ENCODE results near the gene RAB44. TPM values are rescaled to one million over a fixed set of nuclear protein-coding genes. Genes with fewer than 3 reads are reported as not detected.

RAB44 gene
- polyA plus RNA-seq, 1 experiment: not detected

- Histone ChIP-seq H3K27me3 (ENCODE audit: control insufficient read depth, insufficient read depth, low read length) (no peaks in the 10 kb centered on the region), H3K9me3 (ENCODE audit: control insufficient read depth, insufficient read depth, low read length) (no peaks in the 10 kb centered on the region), H3K4me3 (ENCODE audit: low read depth, low read length) (no peak overlapping the region), H3K27ac (ENCODE audit: low read depth, low read length) (no peak overlapping the region)
- ChIA-PET POLR2A (no interaction called here), CTCF (interaction anchor here (1.1 to 2.0 kb wide), 2 partner anchors 9 to 10 kb away, joined by 3 to 8 read pairs; no protein-coding TSS in a partner anchor)
- TF ChIP-seq CTCF (IDR thresholded peaks at IDR 0.05; ENCODE audit: low read depth, low read length): no peak
- DNase-seq (ENCODE audit: low read depth, low spot score): no peak
Measured at GRCh38 chr6:36733300-36733699, 35.7 kb downstream of the RAB44 start.

GRCh38 chr6:36734486-36735060 is 36.9 kb downstream of the RAB44 start:
- CTCF ChIA-PET: interaction anchor here (1.1 to 2.0 kb wide), 3 partner anchors 10 to 119 kb away, joined by 3 to 8 read pairs (median 5); no protein-coding TSS in a partner anchor
- DNase-seq (ENCODE audit: low read depth, low spot score): no peak
- no peak for TF ChIP-seq CTCF (IDR thresholded peaks at IDR 0.05; ENCODE audit: low read depth, low read length)
- Histone ChIP-seq H3K9me3 (ENCODE audit: control insufficient read depth, insufficient read depth, low read length) (no peaks in the 10 kb centered on the region), H3K4me3 (ENCODE audit: low read depth, low read length) (peak overlapping the region; percentile 31), H3K27me3 (ENCODE audit: control insufficient read depth, insufficient read depth, low read length) (no peaks in the 10 kb centered on the region), H3K27ac (ENCODE audit: low read depth, low read length) (peak overlapping the region; percentile 75)
- POLR2A ChIA-PET: no interaction called here

GRCh38 chr6:36735110-36736071 is 37.8 kb downstream of the RAB44 start:
- TF ChIP-seq CTCF (IDR thresholded peaks at IDR 0.05; ENCODE audit: low read depth, low read length): 0 out of 2 replicates have a peak, but pooled peaks have one; percentile 22
- POLR2A ChIA-PET: interaction anchor here (0.8 kb wide), 1 partner anchor 57 kb away, joined by 3 read pairs; the partner anchor contains the start of gene CDKN1A
- peak overlapping the region; percentile 31 for H3K4me3 ChIP-seq (ENCODE audit: low read depth, low read length)
- CTCF ChIA-PET: interaction anchor here (1.2 to 1.8 kb wide), 2 partner anchors 31 to 120 kb away, joined by 4 to 5 read pairs; no protein-coding TSS in a partner anchor
- no peaks in the 10 kb centered on the region for H3K9me3 ChIP-seq (ENCODE audit: control insufficient read depth, insufficient read depth, low read length)
- H3K27me3 ChIP-seq (ENCODE audit: control insufficient read depth, insufficient read depth, low read length): no peaks in the 10 kb centered on the region
- peak overlapping the region; percentile 75 for H3K27ac ChIP-seq (ENCODE audit: low read depth, low read length)
- peak; percentile 63 for DNase-seq (ENCODE audit: low read depth, low spot score)

- no peak overlapping the region for H3K27ac ChIP-seq (ENCODE audit: low read depth, low read length)
- TF ChIP-seq CTCF (IDR thresholded peaks at IDR 0.05; ENCODE audit: low read depth, low read length): no peak
- no peak overlapping the region for H3K4me3 ChIP-seq (ENCODE audit: low read depth, low read length)
- POLR2A ChIA-PET: no interaction called here
- H3K9me3 ChIP-seq (ENCODE audit: control insufficient read depth, insufficient read depth, low read length): no peaks in the 10 kb centered on the region
- H3K27me3 ChIP-seq (ENCODE audit: control insufficient read depth, insufficient read depth, low read length): no peaks in the 10 kb centered on the region
- no peak for DNase-seq (ENCODE audit: low read depth, low spot score)
- CTCF ChIA-PET: interaction anchor here (1.1 to 1.4 kb wide), 4 partner anchors 13 to 29 kb away, joined by 3 to 4 read pairs (median 4); no protein-coding TSS in a partner anchor
Measured at GRCh38 chr6:36737043-36737785, 39.6 kb downstream of the RAB44 start.
